Ovary (tissue), 9 donors: Measurements from ENCODE around the gene LAMA2. TPM values are rescaled to one million over a fixed set of nuclear protein-coding genes. Genes with fewer than 3 reads are reported as not detected.
"Not testable (repeated sequence)": the region's sequence is repeated elsewhere in the genome, so short reads cannot be mapped to it uniquely, and the experiment has no call there.

Experiments used
- DNase-seq, 5 donors: peaks; one replicate each; pipeline ENCODE4 v3.0.0-alpha.2; 2019 to 2020
- H3K27ac ChIP-seq, 2 donors: fragments of 200-600 bp; one replicate each; pipeline versions ENCODE4 v1.5.1 to v1.8.0; 2019 to 2022
- H3K27me3 ChIP-seq: fragments of 200-600 bp; one replicate; pipeline ENCODE4 v1.8.0; 2022
- H3K36me3 ChIP-seq: fragments of 200-600 bp; sonication (generic); one replicate; pipeline ENCODE4 v1.5.1; 2019
- H3K4me1 ChIP-seq: one replicate; pipeline ENCODE4 v1.8.1; 2013; ENCODE audit warnings: mild to moderate bottlenecking, moderate library complexity; ENCODE audit not compliant: insufficient read depth
- H3K4me3 ChIP-seq: fragments of 200-600 bp; sonication (generic); one replicate; pipeline ENCODE4 v1.5.1; 2017
- H3K9me3 ChIP-seq, 2 donors: fragments of 200-600 bp in 1 of 2; sonication (generic) in 1 of 2; one replicate each; pipeline versions ENCODE4 v1.5.1 to v1.8.1; 2013 to 2019; ENCODE audit warnings: mild to moderate bottlenecking in 1 of 2, moderate library complexity in 1 of 2
- EP300 ChIP-seq: sonication (generic); formaldehyde crosslinking; IDR thresholded peaks from one replicate; pipeline ENCODE4 v1.6.1; 2017; ENCODE audit warnings: antibody characterized with exemption
- POLR2A ChIP-seq: fragments of 450-650 bp; IDR thresholded peaks from one replicate; pipeline ENCODE4 v1.6.1; 2017; ENCODE audit warnings: antibody characterized with exemption, mild to moderate bottlenecking, moderate library complexity
- WGBS, 3 donors: extraction: QIAGEN DNeasy Blood & Tissue Kit in 1 of 3; methylation state at CpG; one replicate each; pipeline versions ENCODE4 v1.1.5 to v1.1.7; 2013 to 2017; 5-methylcytosine and 5-hydroxymethylcytosine counted together
- intact Hi-C, 4 donors: fragments of 100-400 bp; cut with DNase I; formaldehyde crosslinking; loops; one replicate each; pipeline versions ENCODE4 v1.11.0 to v1.15.1; 2022 to 2023
- polyA plus RNA-seq, 2 donors: library from polyadenylated mRNA; stranded (reverse); fragments of 200-250 nt in 1 of 2; fragments of 350-450 nt in 1 of 2; fragmentation: Illumina TruSeq in 1 of 2; extraction: RNeasy Lipid Tissue Mini Kit (QIAGEN cat#74804) in 1 of 2; gene quantifications; one replicate each; pipeline ENCODE4 v1.2.3, GENCODE V29; 2013 to 2014
- total RNA-seq, 7 donors: library from RNA; depleted of rRNA in 2 of 7; stranded (reverse); fragments of >200 nt in 2 of 7; fragmentation: NEBNext Ultra II Directional in 3 of 7; extraction: Animal tissue kit (Norgen Biotek cat#: 25700) in 3 of 7; gene quantifications; one replicate each; pipeline versions ENCODE4 v1.1.0 to v1.2.4, GENCODE V29; 2016 to 2023
- TF ChIP-seq, protein P1 (sequence below), 3 donors: fragments of 450-650 bp in 2 of 3; fragments of 200-600 bp in 1 of 3; IDR thresholded peaks; one replicate each; pipeline versions ENCODE4 v1.5.1 to v1.8.0; 2016 to 2022; ENCODE audit warnings: antibody characterized with exemption in 3 of 3, mild to moderate bottlenecking in 1 of 3
- donor health status: DM: no; HTN: no; CAD: no; lungs with moderate emphysema.
- donor health status: DM: no; HTN: no; CAD: no.
- donor health status: Bipolar disorder and iron deficiency.
- donor health status: DM: yes; HTN: yes; CAD: no.
- donor health status: DM: no; HTN: no; CAD: no.
- donor health status: DM: yes; HTN: yes; CAD: no.

LAMA2 gene
- total and polyA plus RNA-seq, 9 donors: 42.5 to 226 (median 121) TPM

DNA sequence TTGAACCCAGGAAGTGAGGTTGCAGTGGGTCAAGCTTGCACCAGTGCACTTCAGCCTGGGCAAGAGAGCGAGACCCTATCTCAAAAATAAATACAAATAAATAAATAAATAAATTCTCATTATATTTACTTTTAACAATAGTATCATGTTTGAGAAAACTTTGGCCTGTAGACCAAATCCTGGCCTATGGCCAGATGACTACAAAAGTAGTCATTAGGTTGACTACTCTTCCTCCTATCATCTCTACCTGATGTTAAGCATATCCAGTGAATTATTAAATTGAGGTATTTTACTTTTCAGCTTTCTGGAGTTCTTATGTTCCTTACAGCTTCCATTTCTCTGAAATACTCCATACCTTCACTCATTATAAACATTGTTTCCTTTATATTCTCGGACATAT is 280.6 kb downstream of the LAMA2 start:
- H3K4me3 ChIP-seq: no peak overlapping the region
- no peaks in the 10 kb centered on the region for H3K9me3 ChIP-seq
- WGBS, 3 donors: 97 to 99% (median 97%) methylated on average over 2 of the region's 2 CpGs
- no peaks in the 10 kb centered on the region for H3K4me1 ChIP-seq
- H3K27me3 ChIP-seq: no peaks in the 10 kb centered on the region
- DNase-seq: no peak
- no peaks in the 10 kb centered on the region for H3K36me3 ChIP-seq
- H3K27ac ChIP-seq: no peak overlapping the region
- TF ChIP-seq POLR2A: no peak
- TF ChIP-seq, protein P1, sequence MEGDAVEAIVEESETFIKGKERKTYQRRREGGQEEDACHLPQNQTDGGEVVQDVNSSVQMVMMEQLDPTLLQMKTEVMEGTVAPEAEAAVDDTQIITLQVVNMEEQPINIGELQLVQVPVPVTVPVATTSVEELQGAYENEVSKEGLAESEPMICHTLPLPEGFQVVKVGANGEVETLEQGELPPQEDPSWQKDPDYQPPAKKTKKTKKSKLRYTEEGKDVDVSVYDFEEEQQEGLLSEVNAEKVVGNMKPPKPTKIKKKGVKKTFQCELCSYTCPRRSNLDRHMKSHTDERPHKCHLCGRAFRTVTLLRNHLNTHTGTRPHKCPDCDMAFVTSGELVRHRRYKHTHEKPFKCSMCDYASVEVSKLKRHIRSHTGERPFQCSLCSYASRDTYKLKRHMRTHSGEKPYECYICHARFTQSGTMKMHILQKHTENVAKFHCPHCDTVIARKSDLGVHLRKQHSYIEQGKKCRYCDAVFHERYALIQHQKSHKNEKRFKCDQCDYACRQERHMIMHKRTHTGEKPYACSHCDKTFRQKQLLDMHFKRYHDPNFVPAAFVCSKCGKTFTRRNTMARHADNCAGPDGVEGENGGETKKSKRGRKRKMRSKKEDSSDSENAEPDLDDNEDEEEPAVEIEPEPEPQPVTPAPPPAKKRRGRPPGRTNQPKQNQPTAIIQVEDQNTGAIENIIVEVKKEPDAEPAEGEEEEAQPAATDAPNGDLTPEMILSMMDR (IDR thresholded peaks at IDR 0.05): no peak
- TF ChIP-seq EP300: no peak
- intact Hi-C loops: no loop called here

DNA sequence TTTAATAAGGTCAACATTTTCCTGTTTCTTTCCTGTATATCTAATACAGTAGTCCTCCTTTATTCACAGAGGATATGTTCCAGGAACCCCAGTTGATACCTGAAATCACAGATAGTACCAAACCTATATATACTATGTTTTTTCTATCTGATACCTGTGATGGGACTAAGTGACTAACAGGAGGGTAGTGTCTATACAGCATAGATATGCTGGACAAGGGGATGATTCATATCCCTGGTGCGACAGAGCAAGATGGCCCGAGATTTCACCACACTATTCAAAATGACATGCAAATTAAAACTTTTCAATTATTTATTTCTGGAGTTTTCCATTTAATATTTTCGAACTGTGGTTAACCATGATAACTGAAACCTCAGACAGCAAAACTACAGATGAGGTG is 281.1 kb downstream of the LAMA2 start:
- Histone ChIP-seq H3K9me3 (no peaks in the 10 kb centered on the region), H3K4me3 (no peak overlapping the region), H3K36me3 (no peaks in the 10 kb centered on the region), H3K27ac (no peak overlapping the region), H3K27me3 (no peaks in the 10 kb centered on the region), H3K4me1 (no peaks in the 10 kb centered on the region)
- intact Hi-C loops: no loop called here
- no peak for DNase-seq
- WGBS, 3 donors: 95 to 97% (median 97%) methylated on average over 3 of the region's 3 CpGs
- TF ChIP-seq POLR2A: no peak
- TF ChIP-seq, protein P1 (IDR thresholded peaks at IDR 0.05): no peak
- no peak for TF ChIP-seq EP300

DNA sequence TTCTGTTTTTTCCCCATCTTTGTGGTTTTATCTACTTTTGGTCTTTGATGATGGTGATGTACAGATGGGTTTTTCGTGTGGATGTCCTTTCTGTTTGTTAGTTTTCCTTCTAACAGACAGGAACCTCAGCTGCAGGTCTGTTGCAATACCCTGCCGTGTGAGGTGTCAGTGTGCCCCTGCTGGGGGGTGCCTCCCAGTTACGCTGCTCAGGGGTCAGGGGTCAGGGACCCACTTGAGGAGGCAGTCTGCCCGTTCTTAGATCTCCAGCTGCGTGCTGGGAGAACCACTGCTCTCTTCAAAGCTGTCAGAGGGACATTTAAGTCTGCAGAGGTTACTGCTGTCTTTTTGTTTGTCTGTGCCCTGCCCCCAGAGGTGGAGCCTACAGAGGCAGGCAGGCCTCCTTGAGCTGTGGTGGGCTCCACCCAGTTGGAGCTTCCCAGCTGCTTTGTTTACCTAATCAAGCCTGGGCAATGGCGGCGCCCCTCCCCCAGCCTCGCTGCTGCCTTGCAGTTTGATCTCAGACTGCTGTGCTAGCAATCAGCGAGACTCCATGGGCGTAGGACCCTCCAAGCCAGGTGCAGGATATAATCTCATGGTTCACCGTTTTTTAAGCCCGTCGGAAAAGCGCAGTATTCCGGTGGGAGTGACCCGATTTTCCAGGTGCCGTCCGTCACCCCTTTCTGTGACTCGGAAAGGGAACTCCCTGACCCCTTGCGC is 289.5 kb downstream of the LAMA2 start:
- H3K9me3 ChIP-seq, H3K4me1 ChIP-seq, H3K27me3 ChIP-seq, DNase-seq, H3K27ac ChIP-seq, intact Hi-C loops, H3K36me3 ChIP-seq, H3K4me3 ChIP-seq: not testable (repeated sequence)
- WGBS, 3 donors: 74 to 85% (median 81%) methylated on average over 20 of the region's 20 CpGs

DNA sequence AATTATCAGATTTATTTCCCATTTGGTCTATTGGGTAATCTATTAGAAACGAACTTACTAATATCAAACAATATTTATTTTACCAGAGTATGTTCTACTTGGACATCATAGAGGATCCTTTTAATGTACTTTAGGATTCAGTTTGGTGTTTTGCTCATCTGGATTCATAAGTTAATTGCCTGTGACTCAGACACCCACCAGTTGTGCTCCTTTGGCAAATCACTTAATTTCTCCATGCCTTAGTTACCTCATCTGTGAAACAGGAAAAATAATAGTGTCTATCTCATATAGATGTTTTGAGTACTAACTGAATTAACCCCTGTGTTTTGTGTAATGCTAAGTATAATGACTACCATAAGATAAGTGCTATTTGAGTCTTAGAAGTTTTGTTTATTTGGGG is 292.1 kb downstream of the LAMA2 start:
- no peaks in the 10 kb centered on the region for H3K27me3 ChIP-seq
- no peak overlapping the region for H3K4me3 ChIP-seq
- no peaks in the 10 kb centered on the region for H3K9me3 ChIP-seq
- H3K4me1 ChIP-seq: no peaks in the 10 kb centered on the region
- no peak overlapping the region for H3K27ac ChIP-seq
- no peaks in the 10 kb centered on the region for H3K36me3 ChIP-seq
- TF ChIP-seq, protein P1 (IDR thresholded peaks at IDR 0.05): no peak
- TF ChIP-seq EP300: no peak
- no peak for TF ChIP-seq POLR2A
- no peak for DNase-seq
- intact Hi-C loops: no loop called here
- 82 to 90% (median 82%) methylated on average over 1 of the region's 1 CpG for WGBS, 3 donors

DNA sequence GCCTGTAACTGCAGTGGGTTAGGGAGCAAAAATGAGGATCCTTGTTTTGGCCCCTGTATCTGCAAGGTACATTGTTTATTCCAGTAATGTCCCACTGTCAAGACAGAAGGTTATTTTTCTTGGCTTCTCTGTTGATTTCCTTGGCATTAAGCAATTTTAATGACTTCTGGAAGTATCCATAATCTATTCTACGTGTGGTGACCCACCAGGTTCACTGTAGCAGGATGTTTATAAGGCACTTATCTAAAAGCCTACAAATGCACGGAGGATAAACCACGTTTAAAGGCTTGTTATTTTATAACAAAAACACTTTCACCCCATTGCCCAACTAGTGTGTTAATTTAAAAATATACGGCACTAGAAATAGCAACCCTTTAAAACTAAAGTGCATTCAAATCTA is 294.9 kb downstream of the LAMA2 start:
- H3K36me3 ChIP-seq: no peaks in the 10 kb centered on the region
- H3K9me3 ChIP-seq: no peaks in the 10 kb centered on the region
- H3K4me1 ChIP-seq: no peaks in the 10 kb centered on the region
- no peak for TF ChIP-seq POLR2A
- TF ChIP-seq EP300: no peak
- TF ChIP-seq, protein P1 (IDR thresholded peaks at IDR 0.05): no peak
- no peaks in the 10 kb centered on the region for H3K27me3 ChIP-seq
- no peak for DNase-seq
- no peak overlapping the region for H3K27ac ChIP-seq
- intact Hi-C loops: no loop called here
- H3K4me3 ChIP-seq: no peak overlapping the region
- 33 to 52% (median 43%) methylated on average over 4 of the region's 4 CpGs for WGBS, 3 donors
